Measurements from ENCODE around the gene ETFBKMT.
A peak's percentile ranks its signal among the peaks of the same experiment; 100 is the strongest.
"Not testable (repeated sequence)": the region's sequence is repeated elsewhere in the genome, so short reads cannot be mapped to it uniquely, and the experiment has no call there.

The ETFBKMT gene

GRCh38 chr12:31655792-31656191 lies 3.7 kb upstream of the ETFBKMT start:
- no peak for DNase-seq (ENCODE audit: low read depth)

DNA sequence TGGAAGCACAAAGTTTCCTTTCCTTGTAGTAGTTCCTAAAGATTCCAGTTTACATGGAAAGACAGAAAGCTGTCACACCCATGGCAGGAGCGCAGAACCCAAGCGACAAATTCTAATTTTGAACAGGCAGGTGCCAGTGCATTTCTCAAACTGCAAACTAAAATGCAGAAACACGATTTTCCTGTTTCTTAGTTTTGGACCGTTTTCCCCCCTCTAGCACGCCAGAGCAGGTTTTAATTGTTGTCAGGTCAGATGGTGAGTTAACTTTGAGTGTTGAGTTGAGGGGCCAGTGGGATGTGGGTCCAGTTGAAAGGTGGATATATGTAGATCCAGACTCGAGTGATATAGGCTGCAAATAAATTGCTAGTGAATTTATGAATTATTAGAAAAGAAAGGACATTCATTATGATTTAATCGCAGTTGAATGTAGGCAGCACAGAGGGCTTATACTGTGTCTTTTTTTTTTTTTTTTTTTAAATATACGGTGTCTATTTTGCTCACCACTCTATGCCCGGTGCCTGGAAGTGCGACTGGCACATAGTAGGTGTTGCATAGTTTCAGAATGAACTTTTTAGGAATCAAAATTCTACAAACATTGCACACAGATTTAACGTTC lies 909 bp upstream of the ETFBKMT start:
- DNase-seq (ENCODE audit: low read depth) = no peak

DNA sequence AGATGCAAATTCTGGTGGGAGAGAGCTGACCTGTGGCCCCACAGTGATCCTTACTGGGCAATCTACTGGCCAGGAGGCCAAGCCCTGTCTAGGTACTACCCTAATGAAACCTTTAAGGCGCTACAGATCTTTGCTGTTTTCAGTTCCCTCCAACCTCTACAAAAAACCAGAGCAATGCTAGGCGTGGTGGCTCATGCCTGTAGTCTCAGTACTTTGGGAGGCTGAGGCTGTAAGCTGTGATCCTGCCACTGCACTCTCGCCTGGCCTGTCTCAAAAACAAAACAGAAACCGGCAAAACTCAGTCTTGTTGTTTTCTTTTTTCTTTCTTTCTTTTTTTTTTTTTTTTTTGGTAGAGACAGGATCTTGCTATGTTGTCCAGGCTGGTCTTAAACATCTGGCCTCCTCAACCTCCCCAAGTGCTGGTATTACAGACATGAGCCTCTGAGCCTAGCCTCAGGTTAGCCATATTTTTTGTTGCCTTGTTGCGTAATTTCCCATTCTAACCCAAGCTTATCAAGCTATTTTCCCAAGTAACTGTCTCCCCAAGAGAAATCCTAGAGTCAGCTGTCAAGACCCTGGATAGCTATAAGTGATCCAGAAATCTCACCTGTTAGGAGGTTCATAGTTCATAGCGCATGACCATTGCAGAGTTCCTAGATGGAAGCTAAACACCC lies 2.8 kb downstream of the ETFBKMT start:
- no peak for DNase-seq (ENCODE audit: low read depth)

DNA sequence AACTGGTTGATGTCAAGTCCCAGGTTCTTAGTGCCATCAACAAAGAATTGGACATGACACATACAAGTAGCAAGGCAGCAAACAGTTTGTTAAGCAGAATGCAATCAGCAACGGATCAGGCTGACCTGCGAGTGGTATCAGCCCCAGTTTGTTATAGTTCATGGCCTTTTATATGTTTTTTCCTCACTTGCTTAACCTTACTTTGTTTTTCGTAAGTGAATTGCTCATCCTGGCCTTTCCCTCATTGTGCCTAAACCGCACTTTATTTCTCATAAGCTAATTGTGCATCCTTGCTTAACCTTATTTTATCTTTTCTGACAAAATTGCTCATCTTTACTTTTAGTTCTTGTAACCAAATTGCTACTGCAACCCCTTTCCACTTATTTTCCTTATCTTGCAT lies 4.1 kb downstream of the ETFBKMT start:
- DNase-seq (ENCODE audit: low read depth) = no peak

DNA sequence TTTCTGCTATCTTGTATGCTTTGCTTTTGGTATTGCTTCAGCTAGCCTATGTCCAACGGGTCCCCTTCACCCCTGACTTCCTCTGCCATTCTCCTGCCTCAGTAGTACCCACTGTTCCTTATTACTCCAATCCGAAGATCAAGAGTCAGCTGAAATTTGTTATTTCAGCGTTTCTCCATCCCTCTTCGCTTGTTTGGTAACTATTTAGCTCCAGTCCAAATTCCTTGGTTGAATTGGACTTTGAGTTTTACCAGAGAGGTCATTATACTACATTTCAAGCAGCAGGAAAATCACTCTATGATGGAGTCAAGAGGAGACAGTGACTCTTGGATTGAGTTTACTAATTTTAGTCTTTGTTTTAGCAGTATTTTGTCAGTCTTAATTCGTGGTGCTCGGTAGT lies 4.5 kb downstream of the ETFBKMT start:
- DNase-seq (ENCODE audit: low read depth) = no peak

DNA sequence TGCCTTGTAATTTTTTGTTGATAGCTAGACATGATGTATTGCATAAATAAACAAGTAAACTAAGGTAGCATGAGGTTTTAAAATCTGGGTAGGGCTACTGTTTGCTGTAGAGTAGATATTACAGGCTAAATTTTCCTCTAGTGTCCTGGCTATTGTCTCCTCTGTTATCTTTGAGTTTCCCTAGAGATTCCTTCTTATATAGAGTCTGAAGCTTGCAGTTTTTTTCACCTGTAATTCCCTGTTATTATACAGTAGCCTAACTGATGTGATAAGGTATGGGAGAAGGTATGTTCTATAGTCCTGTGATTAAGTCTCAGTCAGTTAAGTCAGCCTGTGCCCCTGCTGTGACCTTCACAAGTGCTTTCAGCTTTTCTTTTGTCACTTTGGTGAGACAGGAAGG lies 9.5 kb downstream of the ETFBKMT start:
- DNase-seq (ENCODE audit: low read depth) = no peak

GRCh38 chr12:31669582-31669981 lies 10.1 kb downstream of the ETFBKMT start:
- not testable (repeated sequence) for DNase-seq (ENCODE audit: low read depth)

DNA sequence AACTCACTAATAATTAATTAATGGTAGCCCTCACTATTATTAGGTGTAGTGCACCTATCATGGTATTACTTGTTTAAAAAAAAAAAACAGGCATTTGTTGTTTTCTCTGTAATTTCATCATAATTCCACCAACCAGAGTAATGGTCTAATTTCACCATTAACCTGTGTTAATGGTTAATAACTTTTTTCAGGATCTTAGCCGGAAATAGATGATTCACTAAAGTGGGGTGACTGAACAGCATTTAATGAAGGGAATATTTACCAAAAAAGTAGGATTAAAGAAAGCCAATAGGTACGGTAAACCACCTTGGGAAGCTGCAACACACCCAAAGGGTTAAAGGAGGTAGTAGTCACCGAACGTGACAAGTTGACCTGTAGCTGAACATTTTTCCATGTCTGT lies 13.0 kb downstream of the ETFBKMT start:
- DNase-seq (ENCODE audit: low read depth) = no peak

- peak; percentile 13 for DNase-seq (ENCODE audit: low read depth)
Measured at GRCh38 chr12:31682136-31682962, 22.9 kb downstream of the ETFBKMT start.

DNA sequence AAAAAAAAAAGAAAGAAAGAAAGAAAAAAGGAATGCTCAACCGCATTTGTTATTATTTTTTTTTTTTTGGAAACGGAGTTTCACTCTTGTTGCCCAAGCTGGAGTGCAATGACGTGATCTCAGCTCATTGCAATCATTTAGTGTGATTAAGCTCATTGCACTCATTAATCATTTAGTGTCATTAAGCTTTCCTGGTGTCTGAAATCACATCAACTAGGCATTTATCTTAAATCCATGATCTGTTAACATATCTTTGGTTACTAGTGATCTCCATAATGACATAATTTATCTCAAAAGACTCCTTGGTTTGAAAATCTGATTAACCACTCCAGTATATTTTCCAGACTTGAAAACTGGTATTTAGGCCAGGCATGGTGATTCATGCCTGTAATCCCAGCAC lies 26.3 kb downstream of the ETFBKMT start:
- no peak for DNase-seq (ENCODE audit: low read depth)

- no peak for DNase-seq (ENCODE audit: low read depth)
Measured at GRCh38 chr12:31687101-31687527, 27.6 kb downstream of the ETFBKMT start.

DNA sequence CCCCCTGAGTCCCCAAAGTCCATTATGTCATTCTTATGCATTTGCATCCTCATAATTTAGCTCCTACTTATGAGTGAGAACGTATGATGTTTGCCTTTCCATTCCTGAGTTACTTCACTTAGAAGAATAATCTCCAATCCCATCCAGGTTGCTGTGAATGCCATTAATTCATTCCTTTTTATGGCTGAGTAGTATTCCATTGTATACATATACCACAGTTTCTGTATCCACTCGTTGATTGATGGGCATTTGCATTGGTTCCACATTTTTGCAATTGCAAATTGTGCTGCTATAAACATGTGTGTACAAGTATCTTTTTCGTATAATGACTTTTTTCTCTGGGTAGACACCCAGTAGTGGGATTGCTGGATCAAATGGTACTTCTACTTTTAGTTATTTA lies 30.4 kb downstream of the ETFBKMT start:
- DNase-seq (ENCODE audit: low read depth) = not testable (repeated sequence)

GRCh38 chr12:31702047-31702446 lies 42.6 kb downstream of the ETFBKMT start:
- DNase-seq (ENCODE audit: low read depth) = peak; percentile 3

- no peak for DNase-seq (ENCODE audit: low read depth)
Measured at GRCh38 chr12:31705621-31706020, 46.1 kb downstream of the ETFBKMT start.

DNA sequence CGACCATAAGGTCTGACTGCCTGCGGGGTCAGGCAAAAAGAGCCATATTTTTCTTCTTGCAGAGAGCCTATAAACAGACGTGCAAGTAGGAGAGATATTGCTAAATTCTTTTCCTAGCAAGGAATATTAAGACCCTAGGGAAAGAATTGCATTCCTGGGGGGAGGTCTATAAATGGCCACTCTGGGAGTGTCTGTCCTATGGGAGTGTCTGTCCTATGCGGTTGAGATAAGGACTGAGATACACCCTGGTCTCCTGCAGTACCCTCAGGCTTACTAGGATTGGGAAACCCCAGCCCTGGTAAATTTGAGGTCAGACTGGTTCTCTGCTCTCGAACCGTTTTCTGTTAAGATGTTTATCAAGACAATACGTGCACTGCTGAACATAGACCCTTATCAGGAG lies 48.6 kb downstream of the ETFBKMT start:
- DNase-seq (ENCODE audit: low read depth) = not testable (repeated sequence)

GRCh38 chr12:31710021-31710818 lies 50.7 kb downstream of the ETFBKMT start:
- no peak for DNase-seq (ENCODE audit: low read depth)

- DNase-seq (ENCODE audit: low read depth) = no peak
Measured at GRCh38 chr12:31712877-31713276, 53.4 kb downstream of the ETFBKMT start.

GRCh38 chr12:31714406-31715271 lies 55.2 kb downstream of the ETFBKMT start:
- no peak for DNase-seq (ENCODE audit: low read depth)

DNA sequence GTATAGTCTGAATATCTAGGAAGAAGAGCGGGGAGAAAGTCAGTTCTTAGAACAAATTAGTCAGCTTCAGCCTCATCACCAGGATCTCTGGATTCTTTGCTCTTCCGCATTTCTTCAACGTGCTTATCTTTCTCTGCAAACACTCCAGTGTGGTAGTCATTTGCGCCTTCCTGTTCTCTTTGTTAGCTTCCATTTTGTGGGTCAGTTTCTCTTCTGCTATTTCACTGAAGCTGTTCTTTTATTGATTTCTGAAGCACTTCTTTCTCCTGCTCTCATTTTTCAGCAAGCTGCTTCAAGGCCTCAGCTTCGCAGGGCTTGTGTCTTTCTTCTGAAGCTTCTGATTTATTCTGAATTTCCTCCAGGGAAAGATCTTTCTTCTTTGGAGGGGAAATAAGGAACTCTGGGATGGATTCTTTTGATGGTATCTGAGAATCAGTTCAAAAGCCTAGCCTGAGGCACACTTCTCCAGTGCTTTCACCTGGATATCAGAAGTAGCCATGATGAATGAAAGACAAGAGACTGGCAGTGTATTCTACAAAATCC lies 55.9 kb downstream of the ETFBKMT start:
- DNase-seq (ENCODE audit: low read depth) = no peak

GRCh38 chr12:31716998-31717397 lies 57.5 kb downstream of the ETFBKMT start:
- not testable (repeated sequence) for DNase-seq (ENCODE audit: low read depth)

Data from GM04503 (cell line).